ENCODE results near the gene POLR3C. TPM values are rescaled to one million over a fixed set of nuclear protein-coding genes. Genes with fewer than 3 reads are reported as not detected.

POLR3C gene
- total RNA-seq, 1 experiment from 2014 or later = 96.8 TPM

GRCh38 chr1:145868232-145868631 lies 44.2 kb downstream of the POLR3C start:
- no peak for TF ChIP-seq CTCF (IDR thresholded peaks at IDR 0.05; ENCODE audit: unreplicated experiment)
- H3K27ac Mint-ChIP-seq (ENCODE audit: low read depth, unreplicated experiment) = no peak overlapping the region
- H3K9me3 Mint-ChIP-seq (ENCODE audit: unreplicated experiment) = no peaks in the 10 kb centered on the region
- ChIA-PET CTCF (interaction anchor here (0.6 to 2.5 kb wide), 4 partner anchors 13 to 116 kb away, joined by 3 to 14 read pairs (median 6); partner anchors contain the start of gene NUDT17), POLR2A (interaction anchor here (0.6 to 2.6 kb wide), 3 partner anchors 9 to 24 kb away, joined by 3 to 20 read pairs (median 4); partner anchors contain the start of genes NUDT17 and PIAS3)
- no peak overlapping the region for H3K4me3 Mint-ChIP-seq (ENCODE audit: unreplicated experiment)
- no peaks in the 10 kb centered on the region for H3K36me3 Mint-ChIP-seq (ENCODE audit: insufficient read depth, unreplicated experiment)
- BruUV-seq (replicated peaks) = no TSS peak
- no peak for DNase-seq (ENCODE audit: unreplicated experiment)
- H3K27me3 Mint-ChIP-seq (ENCODE audit: insufficient read depth, unreplicated experiment) = peaks cover 23% of the 10 kb centered on the region
- intact Hi-C loops (cut with micrococcal nuclease) = no loop called here
- no peaks in the 10 kb centered on the region for H3K4me1 Mint-ChIP-seq (ENCODE audit: insufficient read depth, unreplicated experiment)

- intact Hi-C loops (cut with micrococcal nuclease) = no loop called here
- Mint-ChIP-seq H3K36me3 (ENCODE audit: insufficient read depth, unreplicated experiment) (no peaks in the 10 kb centered on the region), H3K27me3 (ENCODE audit: insufficient read depth, unreplicated experiment) (peaks cover 11% of the 10 kb centered on the region), H3K4me1 (ENCODE audit: insufficient read depth, unreplicated experiment) (no peaks in the 10 kb centered on the region), H3K4me3 (ENCODE audit: unreplicated experiment) (no peak overlapping the region), H3K9me3 (ENCODE audit: unreplicated experiment) (no peaks in the 10 kb centered on the region), H3K27ac (ENCODE audit: low read depth, unreplicated experiment) (no peak overlapping the region)
- no peak for DNase-seq (ENCODE audit: unreplicated experiment)
- ChIA-PET CTCF (interaction anchor here (0.6 to 4.5 kb wide), 10 partner anchors 10 to 160 kb away, joined by 3 to 19 read pairs (median 4); partner anchors contain the start of gene NUDT17), POLR2A (interaction anchor here (0.5 to 1.8 kb wide), 8 partner anchors 11 to 68 kb away, joined by 3 to 17 read pairs (median 3); partner anchors contain the start of genes PIAS3 and RBM8A)
- no TSS peak for BruUV-seq (replicated peaks)
- no peak for TF ChIP-seq CTCF (IDR thresholded peaks at IDR 0.05; ENCODE audit: unreplicated experiment)
Measured at GRCh38 chr1:145871994-145872924, 48.3 kb downstream of the POLR3C start.

- BruUV-seq (replicated peaks) = no TSS peak
- intact Hi-C loops (cut with micrococcal nuclease) = no loop called here
- H3K27me3 Mint-ChIP-seq (ENCODE audit: insufficient read depth, unreplicated experiment) = peaks cover 7% of the 10 kb centered on the region
- no peaks in the 10 kb centered on the region for H3K36me3 Mint-ChIP-seq (ENCODE audit: insufficient read depth, unreplicated experiment)
- TF ChIP-seq CTCF (IDR thresholded peaks at IDR 0.05; ENCODE audit: unreplicated experiment) = no peak
- POLR2A ChIA-PET = interaction anchor here (0.5 kb wide), 1 partner anchor 35 kb away, joined by 3 read pairs; no protein-coding TSS in a partner anchor
- H3K4me3 Mint-ChIP-seq (ENCODE audit: unreplicated experiment) = no peak overlapping the region
- H3K9me3 Mint-ChIP-seq (ENCODE audit: unreplicated experiment) = no peaks in the 10 kb centered on the region
- H3K27ac Mint-ChIP-seq (ENCODE audit: low read depth, unreplicated experiment) = no peak overlapping the region
- CTCF ChIA-PET = interaction anchor here (1.2 to 4.5 kb wide), 3 partner anchors 15 to 29 kb away, joined by 4 to 19 read pairs (median 6); partner anchors contain the start of gene NUDT17
- no peak for DNase-seq (ENCODE audit: unreplicated experiment)
- H3K4me1 Mint-ChIP-seq (ENCODE audit: insufficient read depth, unreplicated experiment) = peaks cover 16% of the 10 kb centered on the region
Measured at GRCh38 chr1:145874646-145875045, 50.6 kb downstream of the POLR3C start.

- intact Hi-C loops (cut with micrococcal nuclease) = no loop called here
- H3K9me3 Mint-ChIP-seq (ENCODE audit: unreplicated experiment) = no peaks in the 10 kb centered on the region
- no peak for TF ChIP-seq CTCF (IDR thresholded peaks at IDR 0.05; ENCODE audit: unreplicated experiment)
- ChIA-PET CTCF (interaction anchor here (1.9 to 7.2 kb wide), 4 partner anchors 14 to 32 kb away, joined by 9 to 98 read pairs (median 36); partner anchors contain the start of genes ITGA10, NUDT17 and PIAS3), POLR2A (interaction anchor here (1.1 to 3.7 kb wide), 4 partner anchors 14 to 50 kb away, joined by 3 to 39 read pairs (median 13); partner anchors contain the start of genes PIAS3 and RBM8A)
- no TSS peak for BruUV-seq (replicated peaks)
- no peaks in the 10 kb centered on the region for H3K36me3 Mint-ChIP-seq (ENCODE audit: insufficient read depth, unreplicated experiment)
- H3K4me3 Mint-ChIP-seq (ENCODE audit: unreplicated experiment) = no peak overlapping the region
- no peak overlapping the region for H3K27ac Mint-ChIP-seq (ENCODE audit: low read depth, unreplicated experiment)
- H3K27me3 Mint-ChIP-seq (ENCODE audit: insufficient read depth, unreplicated experiment) = no peaks in the 10 kb centered on the region
- peak; percentile 30 for DNase-seq (ENCODE audit: unreplicated experiment)
- peaks cover 26% of the 10 kb centered on the region for H3K4me1 Mint-ChIP-seq (ENCODE audit: insufficient read depth, unreplicated experiment)
Measured at GRCh38 chr1:145877923-145878486, 54.0 kb downstream of the POLR3C start.
